Iris pigment epithelial cell (primary cell): Measurements from ENCODE around the gene MOSMO.
"Not testable (repeated sequence)": the region's sequence is repeated elsewhere in the genome, so short reads cannot be mapped to it uniquely, and the experiment has no call there.

Source experiments
- DNase-seq: peaks from one replicate; pipeline ENCODE4 v3.0.0-alpha.2; 2011; ENCODE audit warnings: low read depth

The MOSMO gene

DNA sequence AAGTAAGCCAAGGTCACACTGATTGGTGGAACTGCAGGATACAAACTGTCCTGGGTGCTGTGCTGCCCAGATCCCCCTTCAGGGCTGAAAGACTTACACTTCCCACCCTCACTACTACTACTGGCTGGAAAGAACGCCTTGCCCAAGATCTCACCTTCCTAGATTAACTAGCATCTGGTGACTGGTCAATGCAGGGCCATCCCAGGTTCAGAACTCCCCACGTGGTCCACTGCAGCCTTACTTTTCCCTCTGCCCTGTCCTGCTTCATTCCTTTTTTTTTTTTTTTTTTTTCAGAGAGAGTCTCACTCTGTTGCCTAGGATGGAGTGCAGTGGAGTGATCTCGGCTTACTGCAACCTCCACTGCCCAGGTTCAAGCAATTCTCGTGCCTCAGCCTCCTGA is 4.7 kb upstream of the MOSMO start:
- DNase-seq, result no peak

DNA sequence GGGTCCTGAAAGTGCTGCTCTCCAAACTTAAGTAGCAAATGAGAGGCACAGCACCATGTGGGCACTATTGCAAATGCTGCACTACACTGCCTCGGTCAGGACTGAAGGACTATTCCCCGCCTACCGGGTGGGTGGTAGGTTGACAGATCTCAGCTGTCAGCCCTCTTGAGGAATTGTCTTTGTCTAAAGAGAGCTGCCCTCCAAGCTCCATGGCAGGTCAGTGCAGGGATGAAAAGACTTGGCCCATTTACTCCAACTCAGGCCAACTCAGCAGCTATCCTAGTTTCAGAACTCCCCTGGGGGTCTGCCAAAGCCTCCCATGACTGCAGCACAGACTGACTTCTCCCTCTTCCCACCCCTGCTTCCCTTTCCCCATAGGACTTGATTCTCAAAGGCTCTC is 3.6 kb upstream of the MOSMO start:
- no peak for DNase-seq

DNA sequence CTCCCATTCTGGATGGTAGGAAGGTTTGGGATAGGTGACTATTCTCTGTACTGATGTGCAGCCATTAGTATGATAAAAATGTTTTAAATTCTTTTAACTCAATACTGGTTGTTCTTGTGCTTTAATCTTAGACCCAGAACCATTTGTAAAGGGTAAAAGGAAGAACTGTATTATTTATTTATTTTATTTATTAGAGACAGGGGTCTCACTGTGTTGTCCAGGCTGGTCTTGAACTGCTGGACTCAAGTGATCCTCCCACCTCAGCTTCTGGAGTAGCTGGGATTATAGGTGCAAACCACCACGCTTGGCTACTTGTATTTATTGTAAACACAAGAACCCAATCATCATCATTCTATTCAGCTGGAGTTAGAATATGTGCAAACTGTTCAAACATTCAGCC is 2.2 kb upstream of the MOSMO start:
- DNase-seq, result no peak

DNA sequence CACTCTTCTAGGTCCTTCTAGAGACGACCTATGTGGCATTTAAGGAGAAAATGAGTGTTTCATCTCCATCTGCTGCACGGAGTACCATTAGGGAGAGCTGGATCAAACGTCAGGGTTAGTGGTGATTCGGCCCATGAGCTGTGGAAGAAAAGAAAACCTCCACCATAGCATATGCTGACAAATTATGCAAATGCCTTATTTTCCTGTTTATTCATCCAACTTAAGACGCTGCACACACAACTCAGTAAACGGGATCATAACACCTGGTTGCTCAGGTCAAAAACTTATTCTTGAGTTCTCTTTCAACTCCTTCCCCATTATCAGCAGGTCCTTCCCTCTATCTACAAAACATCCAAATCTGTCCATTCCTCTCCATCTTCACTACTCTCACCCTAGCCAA is 1.3 kb upstream of the MOSMO start:
- DNase-seq, result no peak

DNA sequence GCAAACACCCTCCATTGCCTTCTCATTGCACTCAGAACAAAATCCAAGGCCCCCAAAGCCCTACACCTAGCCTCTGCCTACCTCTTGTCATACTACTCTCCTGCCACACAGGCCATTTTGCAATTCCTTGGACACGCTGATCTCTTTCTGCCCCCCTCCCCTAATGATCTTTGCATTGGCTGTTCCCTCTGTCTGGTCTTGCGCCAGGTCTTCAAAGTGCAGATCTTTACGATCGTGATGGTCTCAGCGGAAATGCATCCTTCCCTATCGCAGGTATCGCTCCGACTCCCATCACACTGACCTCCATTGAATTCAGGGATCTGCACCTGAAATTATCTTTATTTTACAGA is 777 bp upstream of the MOSMO start:
- DNase-seq, result no peak

DNA sequence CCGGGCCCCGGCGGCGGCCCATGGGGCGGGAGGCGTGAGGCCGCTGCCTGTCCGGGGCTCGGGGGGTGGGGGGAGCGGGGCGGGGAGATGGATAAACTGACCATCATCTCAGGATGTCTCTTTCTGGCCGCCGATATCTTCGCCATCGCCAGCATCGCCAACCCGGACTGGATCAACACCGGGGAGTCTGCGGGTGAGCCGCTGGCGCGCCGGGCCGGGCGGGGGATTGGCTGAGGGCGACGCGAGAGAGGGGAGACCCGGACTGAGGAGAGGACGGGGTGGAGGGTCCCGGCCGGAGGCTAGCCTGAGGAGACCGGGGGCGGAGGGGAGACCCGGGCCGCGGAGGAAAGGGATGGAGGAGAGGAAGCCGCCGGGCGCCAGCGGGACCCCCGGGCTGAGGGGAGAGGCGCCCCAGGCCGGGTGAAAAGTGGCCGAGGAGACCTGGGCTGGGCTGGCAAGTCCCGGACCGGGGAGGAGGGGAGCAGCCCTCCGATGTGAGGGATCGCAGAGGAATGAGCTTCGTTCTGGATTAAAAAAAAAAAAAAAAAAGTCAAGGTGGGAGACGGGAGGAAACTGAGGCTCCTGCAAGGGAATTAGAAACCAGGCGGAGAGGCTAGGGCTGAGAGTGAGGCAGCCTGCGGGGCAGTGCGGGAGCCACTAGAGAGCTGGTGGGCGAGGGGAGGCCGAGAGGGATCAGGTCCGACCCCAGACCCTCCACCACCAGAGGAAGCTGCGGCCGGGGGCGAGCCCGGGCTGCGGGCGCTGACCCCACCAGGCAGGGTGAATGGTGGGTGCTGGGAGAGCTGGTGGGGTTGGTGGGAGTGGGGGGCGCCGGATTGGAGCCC is 526 bp downstream of the MOSMO start:
- no peak for DNase-seq

DNA sequence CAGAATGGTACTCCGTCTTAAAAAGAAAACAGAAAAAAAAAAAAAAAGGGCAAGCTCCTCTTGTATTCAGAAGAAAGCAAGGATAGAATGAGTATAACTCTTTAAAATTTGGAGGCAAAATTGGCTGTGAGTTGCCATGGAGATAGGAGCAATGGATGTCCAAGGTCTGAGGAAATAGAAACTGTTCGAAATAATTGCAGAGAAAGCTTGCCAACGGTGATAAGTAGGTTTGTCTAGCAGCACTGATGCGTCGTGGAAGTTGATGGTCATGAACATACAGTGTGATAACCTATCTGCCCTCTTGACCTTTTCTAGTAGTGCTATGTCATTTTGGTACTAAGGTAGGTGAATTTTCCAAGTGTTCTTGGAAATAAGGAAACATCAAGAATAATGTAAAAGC is 3.0 kb downstream of the MOSMO start:
- no peak for DNase-seq

GRCh38 chr16:22012241-22012640 is 4.3 kb downstream of the MOSMO start:
- DNase-seq, result no peak

GRCh38 chr16:22013486-22013885 is 5.6 kb downstream of the MOSMO start:
- DNase-seq, result no peak

- no peak for DNase-seq
Observed at GRCh38 chr16:22014271-22014873, 6.5 kb downstream of the MOSMO start.

DNA sequence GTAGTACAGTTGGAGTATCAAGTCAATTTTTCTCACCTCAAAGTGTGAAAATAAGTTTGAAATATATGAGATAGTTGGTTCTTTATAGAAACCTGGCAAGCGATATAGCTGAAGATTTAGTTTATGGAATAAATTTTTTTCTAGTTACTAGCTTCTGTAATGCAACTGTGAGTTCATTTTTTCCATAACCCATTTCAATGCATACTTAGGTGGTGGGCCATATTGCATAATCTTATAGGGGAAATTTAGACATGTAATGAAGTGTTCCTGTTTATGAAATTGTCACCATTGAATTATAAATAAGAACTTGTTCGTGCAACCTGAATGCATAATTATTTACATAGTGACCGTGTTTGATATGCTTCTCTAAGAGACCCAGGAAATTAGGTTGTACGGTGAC is 9.0 kb downstream of the MOSMO start:
- peak; percentile 67 for DNase-seq

- peak; percentile 87 for DNase-seq
Observed at GRCh38 chr16:22018559-22018958, 10.6 kb downstream of the MOSMO start.

DNA sequence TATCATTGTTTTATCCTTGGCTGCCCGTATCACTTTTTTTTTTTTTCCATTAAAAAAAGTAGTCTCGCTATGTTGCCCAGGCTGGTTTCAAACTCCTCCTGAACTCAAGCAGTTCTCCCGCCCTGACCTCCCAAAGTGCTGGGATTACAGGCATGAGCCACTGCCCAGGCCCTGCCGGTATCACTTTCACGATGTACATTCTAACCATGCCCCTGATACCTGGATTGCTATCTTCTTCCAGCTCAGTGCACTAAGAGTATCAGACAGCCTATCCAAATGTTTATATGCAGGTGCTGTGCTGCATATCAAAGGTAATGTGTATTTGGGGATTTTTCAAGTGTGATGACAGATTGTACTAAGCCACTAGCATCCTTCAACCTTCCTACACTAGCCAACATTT is 14.2 kb downstream of the MOSMO start:
- no peak for DNase-seq

- DNase-seq, result no peak
Observed at GRCh38 chr16:22023505-22023904, 15.6 kb downstream of the MOSMO start.

- not testable (repeated sequence) for DNase-seq
Observed at GRCh38 chr16:22024785-22025184, 16.9 kb downstream of the MOSMO start.

DNA sequence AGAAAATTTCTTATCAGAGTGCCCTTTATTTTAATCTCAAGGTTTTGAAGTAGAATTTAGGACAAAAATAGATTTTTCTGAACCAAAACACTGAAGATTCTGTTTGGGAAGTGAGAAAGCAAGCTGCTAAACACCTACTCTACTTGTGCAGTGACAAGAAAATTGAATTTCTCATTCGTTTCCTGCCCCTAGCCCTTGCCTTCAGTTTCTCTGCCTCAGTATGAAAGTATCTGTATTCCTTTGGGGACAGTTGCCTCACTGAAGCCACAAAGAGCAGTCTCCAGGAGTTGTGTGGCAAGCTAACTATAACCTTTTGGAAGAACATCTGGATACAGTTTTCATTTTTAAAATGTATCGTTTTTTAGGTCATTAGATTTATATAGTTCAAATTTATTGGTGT is 19.7 kb downstream of the MOSMO start:
- no peak for DNase-seq

GRCh38 chr16:22029632-22030031 is 21.7 kb downstream of the MOSMO start:
- peak; percentile 39 for DNase-seq

DNA sequence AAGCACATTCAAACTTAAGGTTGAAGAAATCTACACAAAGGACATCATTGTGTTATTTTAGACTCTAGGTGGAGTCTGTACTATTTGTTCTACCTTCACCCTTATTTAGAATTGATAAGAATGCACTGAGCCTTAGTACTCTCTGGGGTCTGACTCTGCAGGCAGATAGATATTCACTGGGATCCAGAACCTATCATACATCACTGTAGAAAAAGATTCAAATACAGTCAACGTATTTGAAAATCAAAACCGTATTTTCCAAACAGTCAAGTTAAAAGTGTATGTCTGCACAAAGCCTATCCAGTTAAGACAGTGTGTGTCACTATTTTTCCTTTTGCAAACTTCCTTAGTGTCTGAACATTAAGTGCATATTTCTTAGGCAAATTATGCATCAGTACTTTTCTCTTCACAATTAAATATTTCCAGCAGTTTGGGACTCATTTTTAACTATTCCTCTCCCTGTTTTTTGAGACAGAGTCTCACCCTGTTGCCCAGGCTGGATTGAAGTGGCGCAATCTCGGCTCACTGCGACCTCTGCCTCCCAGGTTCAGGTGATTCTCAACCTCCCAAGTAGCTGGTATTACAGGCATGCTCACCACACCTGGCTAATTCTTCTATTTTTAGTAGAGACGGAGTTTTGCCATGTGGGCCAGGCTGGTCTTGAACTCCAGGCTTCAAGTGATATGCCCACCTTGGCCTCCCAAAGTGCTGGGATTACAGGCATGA is 22.3 kb downstream of the MOSMO start:
- no peak for DNase-seq

- no peak for DNase-seq
Observed at GRCh38 chr16:22031483-22032083, 23.7 kb downstream of the MOSMO start.

- DNase-seq, result no peak
Observed at GRCh38 chr16:22034503-22034902, 26.6 kb downstream of the MOSMO start.

DNA sequence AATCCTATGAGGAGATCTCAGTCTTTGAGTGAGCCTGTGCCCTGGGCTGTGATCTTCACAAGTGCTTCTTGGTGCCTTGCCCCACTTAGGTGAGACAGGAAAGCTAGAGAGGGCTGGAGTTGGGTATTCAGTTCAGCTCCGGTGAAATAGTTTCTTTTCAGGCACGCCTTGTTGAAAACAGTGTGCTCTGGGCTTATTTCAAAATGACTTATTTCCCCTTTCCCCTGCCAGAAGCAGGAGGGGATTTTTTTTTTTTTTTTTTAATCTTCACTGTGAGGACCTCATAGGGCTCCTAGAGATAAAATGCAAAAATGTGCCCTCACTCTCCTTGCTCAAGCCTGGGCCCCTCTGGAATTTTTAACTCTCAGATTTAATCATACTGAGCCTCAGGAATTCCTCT is 27.2 kb downstream of the MOSMO start:
- no peak for DNase-seq

DNA sequence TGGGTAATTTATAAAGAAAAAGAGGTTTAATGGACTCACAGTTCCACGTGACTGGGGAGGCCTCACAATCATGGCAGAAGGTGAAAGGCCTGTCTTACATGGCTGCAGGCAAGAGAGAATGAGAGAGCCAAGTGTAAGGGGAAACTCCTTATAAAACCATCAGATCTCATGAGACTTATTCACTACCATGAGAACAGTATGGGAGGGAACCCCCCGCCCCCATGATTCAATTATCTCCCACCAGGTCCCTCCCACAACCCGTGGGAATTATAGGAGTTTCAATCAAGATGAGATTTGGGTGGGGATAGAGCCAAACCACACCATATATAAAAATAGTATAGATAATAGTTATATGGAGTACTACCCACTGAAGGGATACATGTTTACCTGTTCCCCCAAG is 36.0 kb downstream of the MOSMO start:
- not testable (repeated sequence) for DNase-seq

DNA sequence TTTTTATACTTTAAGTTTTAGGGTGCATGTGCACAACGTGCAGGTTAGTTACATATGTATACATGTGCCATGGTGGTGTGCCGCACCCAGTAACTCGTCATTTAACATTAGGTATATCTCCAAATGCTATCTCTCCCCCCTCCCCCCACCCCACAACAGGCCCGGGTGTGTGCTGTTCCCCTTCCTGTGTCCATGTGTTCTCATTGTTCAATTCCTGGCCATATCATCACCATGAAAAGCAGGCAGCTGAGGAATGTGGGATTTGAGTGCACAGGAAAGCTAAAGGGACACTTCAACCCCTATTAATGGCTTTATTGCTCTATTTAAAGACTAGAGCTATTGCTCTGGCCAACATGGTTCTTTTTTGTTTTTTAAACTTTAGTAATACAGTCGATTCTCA is 38.0 kb downstream of the MOSMO start:
- not testable (repeated sequence) for DNase-seq
